GM12865 (cell line): ENCODE data around the gene OGDH.
A peak's percentile ranks its signal among the peaks of the same experiment; 100 is the strongest.
"Not testable (repeated sequence)": the region's sequence is repeated elsewhere in the genome, so short reads cannot be mapped to it uniquely, and the experiment has no call there.

Source experiments
- DNase-seq: peaks from one replicate; pipeline ENCODE4 v3.0.0; 2010; ENCODE audit warnings: low read depth
- H3K4me3 ChIP-seq: 2 replicates; pipeline ENCODE4 v1.5.1; 2011; ENCODE audit warnings: mild to moderate bottlenecking, low read depth, low read length, control low read depth
- CTCF ChIP-seq: IDR thresholded peaks from 2 replicates; pipeline ENCODE4 v1.5.1; 2011; ENCODE audit warnings: low read length, control low read depth, low read depth, inconsistent platforms; ENCODE audit not compliant: insufficient read depth; ENCODE audit errors: missing control alignments

OGDH gene

GRCh38 chr7:44727937-44728262 lies 121.5 kb downstream of the OGDH start:
- no peak for TF ChIP-seq CTCF
- no peak for DNase-seq
- no peak overlapping the region for H3K4me3 ChIP-seq

GRCh38 chr7:44729949-44730590 lies 123.6 kb downstream of the OGDH start:
- TF ChIP-seq CTCF = no peak
- H3K4me3 ChIP-seq = no peak overlapping the region
- DNase-seq = no peak

GRCh38 chr7:44732971-44733370 lies 126.5 kb downstream of the OGDH start:
- DNase-seq, H3K4me3 ChIP-seq: not testable (repeated sequence)

- TF ChIP-seq CTCF = no peak
- no peak for DNase-seq
- no peak overlapping the region for H3K4me3 ChIP-seq
These were observed 127.5 kb downstream of the OGDH start for GRCh38 chr7:44733708-44734481.

- peak; percentile 73 for DNase-seq
- H3K4me3 ChIP-seq = no peak overlapping the region
- TF ChIP-seq CTCF = no peak
These were observed 129.2 kb downstream of the OGDH start for GRCh38 chr7:44735403-44736165.

GRCh38 chr7:44736896-44737295 lies 130.5 kb downstream of the OGDH start:
- TF ChIP-seq CTCF = no peak
- no peak overlapping the region for H3K4me3 ChIP-seq
- no peak for DNase-seq

- DNase-seq = no peak
- no peak for TF ChIP-seq CTCF
- H3K4me3 ChIP-seq = no peak overlapping the region
These were observed 131.8 kb downstream of the OGDH start for GRCh38 chr7:44738051-44738723.
